PC-3 (cell line): ENCODE results near the gene OLIG2.

ENCODE experiments used
- CTCF ChIP-seq: fragments of 300-600 bp; sonication (generic); conservative IDR thresholded peaks from 2 replicates; pipeline ENCODE4 v1.5.1; 2017; ENCODE audit warnings: antibody characterized with exemption, low read depth, mild to moderate bottlenecking, low read length
- EZH2phosphoT487 ChIP-seq: fragments of 300-600 bp; sonication (generic); IDR thresholded peaks from 2 replicates; pipeline ENCODE4 v1.6.1; 2018; ENCODE audit warnings: mild to moderate bottlenecking, antibody characterized with exemption, low read length, borderline replicate concordance

- TF ChIP-seq CTCF: no peak
- no peak for TF ChIP-seq EZH2phosphoT487
Observed at GRCh38 chr21:33057385-33057940, 31.7 kb downstream of the OLIG2 start.
